Stimulated activated CD8-positive, alpha-beta memory T cell treated with anti-CD3 and anti-CD28 coated beads, Interleukin-12 subunit alpha, Interleukin-12 subunit beta, amount 100 ng/mL, for 1 hour (primary cell): Measurements from ENCODE around the gene PTPRG.

Experiments
- DNase-seq: peaks from one replicate; pipeline ENCODE4 v3.0.0-alpha.2; 2020; ENCODE audit warnings: low read depth

Gene PTPRG

DNA sequence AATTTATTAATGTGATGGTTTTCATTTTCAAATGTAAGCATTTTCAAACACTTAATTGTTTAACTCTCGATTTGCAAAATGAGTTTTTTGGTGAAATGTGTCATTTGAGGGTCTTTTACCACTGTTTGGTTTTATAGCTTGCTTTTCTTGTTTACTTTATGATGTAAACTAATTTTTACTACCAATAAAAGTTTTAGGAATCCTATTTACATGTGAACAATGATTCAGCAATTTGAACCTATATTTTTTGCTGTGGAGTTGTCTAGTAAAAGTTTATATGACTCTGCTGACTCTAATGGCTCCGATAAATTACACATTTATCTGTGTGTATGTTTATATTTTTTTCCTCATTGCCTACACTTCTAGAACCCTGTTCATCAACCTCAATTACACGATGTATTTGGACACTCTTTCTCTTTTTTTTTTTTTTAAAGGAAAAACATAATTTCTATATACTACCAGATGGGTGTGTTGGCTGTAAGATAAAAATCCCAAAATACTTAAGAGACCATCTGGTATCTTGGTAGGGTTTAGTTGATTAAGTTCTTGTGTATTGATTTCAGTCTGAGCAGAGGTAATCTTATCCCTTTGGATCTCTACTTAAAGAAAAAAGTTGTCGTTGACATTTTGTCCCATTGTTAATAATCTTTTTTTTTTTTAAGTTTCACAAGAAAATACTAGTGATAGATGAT, 89.5 kb downstream of the PTPRG start:
- no peak for DNase-seq

DNA sequence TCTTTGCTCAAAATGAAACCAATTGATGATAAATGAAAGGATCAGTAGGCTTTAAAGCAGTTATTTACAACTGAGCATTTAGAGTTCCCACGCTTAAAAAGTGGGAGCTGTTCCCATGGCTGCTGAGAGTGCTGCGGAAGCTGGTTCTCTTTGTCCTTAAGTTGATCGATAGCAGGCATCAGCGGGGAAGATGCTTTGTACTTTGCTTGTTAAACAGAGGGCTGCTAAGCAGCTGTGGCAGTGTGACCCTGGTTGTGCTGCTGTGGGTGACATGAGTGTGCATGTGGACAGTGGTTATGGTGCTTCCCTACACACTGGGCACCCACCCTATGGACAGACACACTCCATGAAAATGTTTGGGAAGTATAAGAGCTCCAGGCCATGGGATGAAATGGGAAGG, 96.3 kb downstream of the PTPRG start:
- DNase-seq = no peak

GRCh38 chr3:61662861-61663260, 101.5 kb downstream of the PTPRG start:
- no peak for DNase-seq

DNA sequence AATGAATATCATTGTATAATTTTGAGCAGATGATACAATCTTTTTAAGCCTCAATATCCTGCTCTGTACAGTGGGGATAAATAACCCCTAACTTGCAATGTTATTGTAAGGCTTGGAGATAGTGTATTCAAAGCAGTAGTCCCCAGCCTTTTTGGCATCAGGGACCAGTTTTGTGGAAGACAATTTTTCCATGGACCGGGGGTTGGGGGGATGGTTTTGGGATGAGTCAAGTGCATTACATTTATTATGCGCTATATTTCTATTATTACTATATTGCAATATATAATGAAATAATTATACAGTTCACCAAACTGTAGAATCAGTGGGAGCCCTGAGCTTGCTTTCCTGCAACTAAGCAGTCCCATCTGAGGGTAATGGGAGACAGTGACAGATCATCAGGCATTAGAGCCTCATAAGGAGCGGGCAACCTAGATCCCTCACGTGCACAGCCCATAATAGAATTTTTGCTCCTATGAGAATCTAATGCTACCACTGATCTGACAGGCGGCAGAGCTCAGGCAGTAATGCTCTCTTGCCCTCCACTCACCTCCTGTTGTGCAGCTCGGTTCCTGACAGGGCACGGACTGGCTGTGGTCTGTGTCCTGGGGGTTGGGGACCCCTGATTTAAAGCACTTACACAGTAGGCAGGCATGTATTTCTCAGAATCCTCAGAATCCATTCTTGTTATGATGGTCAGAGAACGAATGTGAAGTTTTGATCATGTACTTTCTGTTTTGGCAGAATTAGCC, 102.2 kb downstream of the PTPRG start:
- DNase-seq = no peak

DNA sequence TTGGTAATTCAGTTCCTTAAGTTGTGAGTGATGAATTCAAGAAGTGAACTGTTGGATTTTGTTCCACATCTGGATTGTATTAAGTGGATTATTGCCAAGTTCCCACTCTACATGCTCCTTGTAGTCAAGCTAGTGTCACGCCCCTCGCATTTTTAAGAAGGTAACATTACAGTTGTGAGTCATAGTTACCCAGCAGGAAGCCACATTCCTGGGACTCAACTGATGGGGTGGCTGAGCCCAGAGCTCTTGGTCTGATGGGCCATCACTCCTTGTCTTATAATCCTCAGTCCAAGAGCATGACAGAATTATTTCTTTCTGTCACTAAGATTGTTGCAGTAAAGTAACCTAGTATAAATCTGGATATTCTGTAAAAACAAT, 102.7 kb downstream of the PTPRG start:
- no peak for DNase-seq

DNA sequence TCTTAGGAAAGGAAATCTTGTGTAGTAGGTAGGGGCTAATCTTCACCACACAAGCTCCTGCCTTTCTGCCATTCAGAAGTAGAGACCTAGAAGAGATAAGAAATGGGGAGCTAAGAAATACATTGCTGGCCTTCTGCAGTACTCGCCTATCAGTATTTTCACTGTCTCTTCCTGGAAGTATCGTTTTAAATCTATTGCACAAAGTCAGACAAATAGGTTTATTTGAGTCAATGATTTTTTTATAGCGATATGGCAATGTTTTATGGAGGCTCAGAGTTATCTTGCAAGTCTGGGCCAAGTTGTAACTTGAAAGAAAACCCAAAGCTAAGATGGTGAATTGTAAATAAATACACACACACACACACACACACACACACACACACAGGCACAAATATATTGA, 103.8 kb downstream of the PTPRG start:
- no peak for DNase-seq

DNA sequence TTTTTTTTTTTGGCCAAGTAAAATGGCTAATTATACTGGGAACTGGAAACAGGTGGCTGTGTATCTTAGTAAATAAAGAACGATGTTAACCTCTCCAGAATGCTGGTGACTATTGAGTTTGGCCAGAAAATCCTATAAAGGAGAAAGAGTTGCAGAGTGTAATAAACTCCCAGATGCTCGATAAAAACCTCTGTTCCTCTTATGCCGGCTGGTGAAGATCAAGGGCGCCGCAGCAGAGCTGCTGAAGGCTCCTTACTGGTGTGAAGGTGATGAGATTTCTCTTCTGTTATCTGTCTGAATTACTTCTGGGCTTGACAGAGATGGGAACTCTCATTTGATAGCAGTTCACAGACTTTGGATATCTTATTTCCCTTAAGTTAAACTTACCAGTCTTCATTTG, 104.6 kb downstream of the PTPRG start:
- DNase-seq = no peak

- no peak for DNase-seq
Measured at GRCh38 chr3:61666615-61667330, 105.4 kb downstream of the PTPRG start.

GRCh38 chr3:61667383-61667782, 106.0 kb downstream of the PTPRG start:
- no peak for DNase-seq

DNA sequence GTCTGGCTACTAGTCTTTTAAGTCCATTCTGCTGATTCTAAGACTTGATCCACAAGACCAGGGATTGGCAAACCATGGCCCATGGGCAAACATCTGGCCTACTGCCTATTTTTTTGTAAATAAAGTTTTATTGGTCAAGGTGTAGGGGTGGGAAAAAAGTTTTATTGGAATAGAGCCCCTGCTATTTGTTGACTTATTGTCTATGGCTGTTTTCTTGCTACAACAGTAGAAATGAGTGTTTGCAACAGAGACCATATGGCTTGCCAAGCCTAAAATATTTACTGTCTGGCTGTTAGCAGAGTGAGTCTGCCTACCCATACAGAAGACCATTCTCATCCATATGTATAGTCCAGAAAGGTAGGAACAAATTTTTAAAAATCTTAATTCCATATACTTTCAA, 106.4 kb downstream of the PTPRG start:
- no peak for DNase-seq

DNA sequence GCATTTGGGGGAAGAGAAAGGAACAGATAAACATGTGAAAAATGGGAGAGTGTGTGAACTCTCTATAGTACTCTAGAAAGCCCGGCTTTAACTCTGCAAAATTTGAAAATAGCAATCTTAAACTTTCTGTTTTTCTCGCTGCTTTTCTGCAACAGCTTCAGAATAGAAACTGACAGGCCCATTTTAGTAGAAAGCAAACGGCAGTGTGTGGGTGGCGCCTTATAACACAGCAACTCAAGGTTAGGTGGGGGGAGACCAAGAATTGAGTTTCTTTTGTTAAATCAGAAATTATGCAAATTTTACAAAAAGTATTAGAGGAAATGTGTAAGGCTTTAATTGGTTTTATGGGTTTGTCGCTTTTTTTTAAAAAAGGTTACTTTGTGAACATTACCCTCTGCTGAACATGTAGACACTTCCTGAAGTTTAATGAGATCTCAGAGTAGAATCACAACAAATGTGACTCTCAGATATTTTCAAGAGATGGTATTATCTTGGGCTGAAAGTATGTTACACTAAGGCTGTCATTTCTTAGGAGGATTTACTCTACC, 107.0 kb downstream of the PTPRG start:
- no peak for DNase-seq

GRCh38 chr3:61669203-61669602, 107.8 kb downstream of the PTPRG start:
- no peak for DNase-seq

DNA sequence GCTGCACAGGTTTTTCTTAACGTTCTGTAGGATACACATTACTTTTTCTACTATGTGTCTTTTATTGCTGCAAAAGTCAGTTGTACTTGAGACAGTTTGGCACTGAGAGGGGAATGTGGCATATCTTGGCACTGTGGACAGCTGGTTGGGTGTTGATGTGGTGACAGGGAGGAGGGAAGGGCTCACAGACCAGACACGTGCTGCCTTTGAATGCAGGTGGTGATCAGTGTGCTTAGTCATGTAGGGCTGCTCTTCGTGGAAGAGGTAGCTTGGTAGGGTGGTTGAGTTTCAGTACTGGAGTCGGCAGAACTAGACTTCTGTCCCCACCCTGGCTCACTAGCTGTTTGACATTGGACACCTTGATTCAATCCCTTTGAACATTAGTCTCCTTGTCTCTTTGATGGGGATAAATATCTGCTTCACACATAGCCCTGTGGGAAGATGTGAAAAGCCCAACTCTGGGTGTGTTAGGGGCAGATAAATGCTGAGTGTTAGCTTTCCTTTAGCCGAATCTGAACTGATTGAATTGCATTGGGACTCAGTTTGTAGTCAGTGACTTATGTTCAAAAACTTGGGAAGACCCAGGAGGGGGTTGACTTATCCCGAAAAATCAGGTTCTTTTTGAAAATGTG, 108.4 kb downstream of the PTPRG start:
- no peak for DNase-seq

DNA sequence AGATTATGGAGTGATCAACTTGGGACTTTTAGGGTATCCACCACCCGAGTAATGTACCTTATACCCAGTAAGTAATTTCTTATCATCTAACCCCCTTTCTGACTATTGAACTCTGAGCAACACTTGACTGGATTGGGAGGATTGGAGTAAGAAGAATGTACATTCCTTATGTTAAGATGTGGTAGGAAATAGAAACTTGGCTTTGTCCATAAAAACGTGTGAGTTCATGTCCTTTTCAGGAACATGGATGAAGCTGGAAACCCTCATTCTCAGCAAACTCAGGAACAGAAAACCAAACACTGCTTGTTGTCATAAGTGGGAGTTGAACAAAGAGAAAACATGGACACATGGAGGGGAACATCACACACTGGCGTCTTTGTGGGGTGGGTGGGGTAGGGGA, 112.3 kb downstream of the PTPRG start:
- no peak for DNase-seq

DNA sequence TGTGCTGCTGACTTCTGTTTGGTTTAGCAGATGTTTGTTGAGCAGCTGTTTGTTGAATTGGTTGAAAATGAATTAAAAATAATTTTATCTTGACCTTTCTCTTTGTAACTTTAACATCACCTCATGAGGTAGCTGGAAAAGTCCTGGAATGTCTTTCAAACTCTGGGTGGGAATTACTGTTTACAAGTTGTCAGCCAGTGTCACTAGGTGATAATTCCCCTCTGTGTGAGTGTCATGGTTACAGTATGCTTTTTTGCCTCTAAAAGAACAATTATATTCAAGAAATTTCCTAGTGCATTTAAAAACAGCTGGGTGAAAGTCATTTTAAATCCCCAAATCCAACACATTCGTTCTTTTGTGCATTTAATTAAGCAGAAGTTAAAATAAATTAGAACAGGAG, 113.2 kb downstream of the PTPRG start:
- DNase-seq = no peak

GRCh38 chr3:61679026-61679425, 117.7 kb downstream of the PTPRG start:
- no peak for DNase-seq

DNA sequence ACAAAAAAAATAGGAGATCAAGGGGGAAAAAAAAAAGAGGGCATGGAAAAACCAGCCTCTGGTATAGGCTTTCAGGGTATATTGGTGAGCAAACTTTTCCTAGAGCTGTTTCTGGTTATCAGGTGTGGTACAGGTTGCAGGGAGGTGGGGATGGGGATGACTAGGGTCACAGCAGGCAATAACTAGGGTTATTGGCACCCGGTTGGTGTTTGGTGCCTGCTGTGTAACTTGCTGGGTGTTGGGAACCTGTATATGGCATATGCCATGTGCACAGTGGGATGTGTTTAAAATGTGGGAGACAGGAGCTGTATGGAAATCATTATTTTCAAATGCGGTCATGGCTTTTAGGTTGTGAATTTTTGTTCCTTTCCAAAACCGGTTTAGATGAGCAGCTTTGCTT, 119.2 kb downstream of the PTPRG start:
- no peak for DNase-seq

GRCh38 chr3:61681636-61682035, 120.3 kb downstream of the PTPRG start:
- DNase-seq = no peak

- DNase-seq = no peak
Measured at GRCh38 chr3:61682671-61683548, 121.5 kb downstream of the PTPRG start.

DNA sequence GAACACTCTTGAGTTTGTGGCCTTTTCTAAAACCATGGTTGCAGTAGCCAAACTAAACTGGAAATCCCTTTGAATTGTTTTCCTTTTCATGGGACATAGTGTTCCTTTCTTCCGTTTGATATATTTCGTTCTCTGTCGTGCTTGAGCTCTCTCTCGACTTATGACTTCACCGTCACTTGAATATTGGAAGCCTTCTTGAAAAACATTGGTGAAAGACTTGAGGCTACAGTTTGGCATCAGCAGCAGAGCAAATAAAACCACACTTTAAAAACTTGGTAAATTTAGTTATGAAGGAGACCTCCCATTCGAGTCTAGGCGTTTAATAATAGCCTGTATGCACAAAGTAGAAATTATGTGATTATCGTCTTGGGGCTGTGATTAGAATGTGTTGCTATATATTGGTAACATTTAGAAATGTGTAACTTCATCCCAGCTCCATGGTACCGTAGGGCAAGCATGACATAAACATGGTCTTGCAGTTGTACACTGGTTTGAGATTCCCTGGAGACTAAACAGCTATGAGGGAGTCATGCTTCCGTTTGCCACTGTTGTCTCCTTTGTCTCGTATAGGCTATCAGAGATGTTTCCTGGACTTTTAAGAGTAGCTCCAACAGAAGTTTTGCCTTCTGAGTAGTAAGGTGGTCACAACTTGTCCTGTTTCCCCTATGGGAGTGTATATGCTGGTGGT, 122.3 kb downstream of the PTPRG start:
- DNase-seq = no peak

DNA sequence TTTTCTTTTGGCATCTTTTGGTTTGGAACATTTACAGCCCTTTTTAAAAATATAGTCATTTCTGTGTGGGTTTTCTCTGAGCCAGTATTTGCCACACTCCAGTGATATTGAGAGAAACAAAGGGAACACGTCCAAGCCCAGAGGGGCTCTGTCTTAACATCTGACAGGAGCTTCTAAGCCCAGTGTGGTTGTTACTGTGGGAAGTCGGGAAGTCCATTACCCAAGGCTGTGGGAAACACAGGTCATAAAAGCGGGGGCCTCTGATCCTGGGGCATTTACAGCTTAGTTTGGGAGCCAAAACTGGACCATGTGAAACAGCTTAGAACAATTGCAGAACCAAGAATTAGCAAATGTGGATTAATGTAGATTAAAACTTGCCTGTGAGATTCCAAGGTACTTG, 123.0 kb downstream of the PTPRG start:
- DNase-seq = no peak
